PC-9 (cell line): ENCODE data around the gene HNRNPF.

ENCODE experiments used
- EZH2 ChIP-seq: fragments of 200-600 bp; sonication (generic); IDR thresholded peaks from 2 replicates; pipeline ENCODE4 v1.8.0; 2017; ENCODE audit warnings: antibody characterized with exemption, low read depth
- TF ChIP-seq, protein P1 (sequence below): fragments of 200-600 bp; sonication (generic); conservative IDR thresholded peaks from 2 replicates; pipeline ENCODE4 v1.6.1; 2017; ENCODE audit warnings: mixed run types, antibody characterized with exemption, mild to moderate bottlenecking, moderate library complexity

DNA sequence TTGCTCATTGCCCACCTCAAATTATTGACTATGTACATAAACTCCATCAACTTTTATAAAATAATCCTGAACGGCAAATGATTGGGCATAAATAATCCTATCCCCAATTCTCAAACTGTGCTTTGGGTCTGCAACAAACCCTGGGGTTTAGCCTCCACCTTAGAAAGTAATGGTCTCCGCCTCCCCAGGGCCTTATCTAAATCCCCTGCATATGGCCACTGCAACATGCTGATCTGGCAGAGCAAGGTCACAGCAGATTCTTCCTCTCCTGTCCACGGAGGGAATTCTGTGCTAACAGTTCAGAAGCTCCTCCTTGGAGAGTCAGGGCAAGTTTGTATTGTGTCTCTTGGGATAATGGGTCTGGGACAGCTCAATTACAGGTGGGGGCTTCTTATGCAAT, 19.1 kb downstream of the HNRNPF start:
- TF ChIP-seq, protein P1, sequence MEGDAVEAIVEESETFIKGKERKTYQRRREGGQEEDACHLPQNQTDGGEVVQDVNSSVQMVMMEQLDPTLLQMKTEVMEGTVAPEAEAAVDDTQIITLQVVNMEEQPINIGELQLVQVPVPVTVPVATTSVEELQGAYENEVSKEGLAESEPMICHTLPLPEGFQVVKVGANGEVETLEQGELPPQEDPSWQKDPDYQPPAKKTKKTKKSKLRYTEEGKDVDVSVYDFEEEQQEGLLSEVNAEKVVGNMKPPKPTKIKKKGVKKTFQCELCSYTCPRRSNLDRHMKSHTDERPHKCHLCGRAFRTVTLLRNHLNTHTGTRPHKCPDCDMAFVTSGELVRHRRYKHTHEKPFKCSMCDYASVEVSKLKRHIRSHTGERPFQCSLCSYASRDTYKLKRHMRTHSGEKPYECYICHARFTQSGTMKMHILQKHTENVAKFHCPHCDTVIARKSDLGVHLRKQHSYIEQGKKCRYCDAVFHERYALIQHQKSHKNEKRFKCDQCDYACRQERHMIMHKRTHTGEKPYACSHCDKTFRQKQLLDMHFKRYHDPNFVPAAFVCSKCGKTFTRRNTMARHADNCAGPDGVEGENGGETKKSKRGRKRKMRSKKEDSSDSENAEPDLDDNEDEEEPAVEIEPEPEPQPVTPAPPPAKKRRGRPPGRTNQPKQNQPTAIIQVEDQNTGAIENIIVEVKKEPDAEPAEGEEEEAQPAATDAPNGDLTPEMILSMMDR, result no peak
- no peak for TF ChIP-seq EZH2
